Body of pancreas (tissue), 4 donors: ENCODE data around the gene DEPDC5. TPM values are rescaled to one million over a fixed set of nuclear protein-coding genes. Genes with fewer than 3 reads are reported as not detected.

Experiments
- ATAC-seq: fragments of 150-250 bp; one replicate; pipeline ENCODE4 v1.9.1; 2016
- DNase-seq, 4 donors: peaks; one replicate each; pipeline ENCODE4 v3.0.0-alpha.2; 2019
- H3K27ac ChIP-seq, 4 donors: fragments of 200-600 bp; sonication (generic); 1 replicate in 3 of 4; 2 replicates in 1 of 4; pipeline versions ENCODE4 v1.5.1 to v1.6.1; 2016 to 2019; ENCODE audit warnings: mild to moderate bottlenecking in 1 of 4, mixed read lengths in 1 of 4, moderate library complexity in 1 of 4
- H3K27me3 ChIP-seq, 2 donors: fragments of 200-600 bp; sonication (generic); one replicate each; pipeline ENCODE4 v1.6.0; 2016; ENCODE audit warnings: mild to moderate bottlenecking in 1 of 2
- H3K36me3 ChIP-seq, 2 donors: fragments of 200-600 bp; sonication (generic); replicated peaks in 1 of 2; 2 replicates each; pipeline ENCODE4 v1.5.1; 2016; ENCODE audit warnings: low read depth in 2 of 2; ENCODE audit not compliant: insufficient read depth in 1 of 2
- H3K4me1 ChIP-seq: fragments of 200-600 bp; sonication (generic); one replicate; pipeline ENCODE4 v1.6.0; 2016
- H3K4me3 ChIP-seq, 2 donors: fragments of 200-600 bp; sonication (generic); 1 replicate in 1 of 2; 2 replicates in 1 of 2; pipeline ENCODE4 v1.5.1; 2016 to 2019
- H3K9me3 ChIP-seq, 3 donors: fragments of 200-600 bp; sonication (generic); 1 replicate in 2 of 3; 2 replicates in 1 of 3; pipeline ENCODE4 v1.5.1; 2016
- POLR2A ChIP-seq, 3 donors: fragments of 450-650 bp; IDR thresholded peaks; one replicate each; pipeline ENCODE4 v1.6.1; 2016; ENCODE audit warnings: antibody characterized with exemption in 3 of 3, mild to moderate bottlenecking in 2 of 3
- WGBS, 2 donors: methylation state at CpG; one replicate each; pipeline ENCODE4 v1.1.5; 2017; 5-methylcytosine and 5-hydroxymethylcytosine counted together
- intact Hi-C: fragments of 100-400 bp; cut with DNase I; formaldehyde crosslinking; loops from one replicate; pipeline ENCODE4 v1.15.1; 2023
- total RNA-seq, 2 donors: library from RNA; depleted of rRNA; stranded (reverse); fragments of >200 nt; gene quantifications; one replicate each; pipeline ENCODE4 v1.1.0, GENCODE V29; 2016
- TF ChIP-seq, protein P1 (sequence below), 7 experiments: fragments of 450-650 bp in 4 of 7; fragments of 200-600 bp in 3 of 7; sonication (generic) in 3 of 7; IDR thresholded peaks; one replicate each; pipeline ENCODE4 v1.5.1; 2016 to 2019; ENCODE audit warnings: antibody characterized with exemption in 7 of 7

DEPDC5 gene
- total RNA-seq, 2 donors from 2014 or later, result 21.4 to 40.0 TPM

DNA sequence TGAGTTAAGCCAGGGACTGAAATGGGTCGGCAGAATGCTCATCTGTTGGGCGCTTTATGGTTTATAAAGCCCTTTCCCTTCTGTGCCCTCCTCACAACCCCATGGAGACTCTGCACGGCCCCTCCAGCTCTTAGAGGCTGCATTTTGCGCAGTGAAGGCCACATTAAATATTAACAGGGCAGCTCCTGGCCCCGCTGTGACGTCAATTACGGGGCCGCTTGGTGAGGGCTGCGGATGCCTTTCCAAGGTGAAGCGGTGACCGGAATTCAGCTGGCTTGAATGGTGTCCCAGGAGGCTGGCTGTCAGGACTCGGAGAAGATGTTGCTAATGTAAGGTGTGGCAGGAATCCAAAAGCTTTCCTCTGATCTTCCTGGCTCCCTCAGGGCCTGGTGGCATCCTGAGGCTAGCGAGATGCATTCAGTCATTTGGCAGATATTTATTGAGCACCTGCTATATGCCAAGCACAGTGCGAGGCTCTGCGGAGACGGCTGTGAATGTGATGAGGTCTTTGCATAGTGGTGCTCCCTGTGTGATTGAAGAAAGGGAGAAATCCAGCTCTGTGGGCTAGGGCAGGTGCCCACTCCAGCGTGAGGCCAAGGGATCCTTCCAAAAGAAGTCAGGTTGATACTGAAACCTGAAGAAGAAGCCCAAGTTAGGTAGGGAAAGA is 180.1 kb downstream of the DEPDC5 start:
- Histone ChIP-seq H3K27me3 (no peaks in the 10 kb centered on the region), H3K4me1 (no peaks in the 10 kb centered on the region), H3K9me3 (no peaks in the 10 kb centered on the region), H3K4me3 (no peak overlapping the region), H3K27ac (no peak overlapping the region), H3K36me3 (no peaks in the 10 kb centered on the region)
- intact Hi-C loops, result no loop called here
- TF ChIP-seq, protein P1, sequence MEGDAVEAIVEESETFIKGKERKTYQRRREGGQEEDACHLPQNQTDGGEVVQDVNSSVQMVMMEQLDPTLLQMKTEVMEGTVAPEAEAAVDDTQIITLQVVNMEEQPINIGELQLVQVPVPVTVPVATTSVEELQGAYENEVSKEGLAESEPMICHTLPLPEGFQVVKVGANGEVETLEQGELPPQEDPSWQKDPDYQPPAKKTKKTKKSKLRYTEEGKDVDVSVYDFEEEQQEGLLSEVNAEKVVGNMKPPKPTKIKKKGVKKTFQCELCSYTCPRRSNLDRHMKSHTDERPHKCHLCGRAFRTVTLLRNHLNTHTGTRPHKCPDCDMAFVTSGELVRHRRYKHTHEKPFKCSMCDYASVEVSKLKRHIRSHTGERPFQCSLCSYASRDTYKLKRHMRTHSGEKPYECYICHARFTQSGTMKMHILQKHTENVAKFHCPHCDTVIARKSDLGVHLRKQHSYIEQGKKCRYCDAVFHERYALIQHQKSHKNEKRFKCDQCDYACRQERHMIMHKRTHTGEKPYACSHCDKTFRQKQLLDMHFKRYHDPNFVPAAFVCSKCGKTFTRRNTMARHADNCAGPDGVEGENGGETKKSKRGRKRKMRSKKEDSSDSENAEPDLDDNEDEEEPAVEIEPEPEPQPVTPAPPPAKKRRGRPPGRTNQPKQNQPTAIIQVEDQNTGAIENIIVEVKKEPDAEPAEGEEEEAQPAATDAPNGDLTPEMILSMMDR (IDR thresholded peaks at IDR 0.05), result no peak
- TF ChIP-seq POLR2A (IDR thresholded peaks at IDR 0.05), result no peak
- DNase-seq, result peak in 3 of 4 donors; percentile 25 to 38 (median 34)
- 48 to 63% methylated on average over 15 to 17 of the region's 17 CpGs for WGBS, 2 donors
- ATAC-seq, result peak; percentile 74

GRCh38 chr22:31935961-31936635 is 182.3 kb downstream of the DEPDC5 start:
- H3K4me1 ChIP-seq, result no peaks in the 10 kb centered on the region
- H3K36me3 ChIP-seq, result no peaks in the 10 kb centered on the region
- no peak overlapping the region for H3K4me3 ChIP-seq
- intact Hi-C loops, result no loop called here
- 75 to 78% methylated on average over 4 of the region's 4 CpGs for WGBS, 2 donors
- H3K27me3 ChIP-seq, result no peaks in the 10 kb centered on the region
- TF ChIP-seq POLR2A (IDR thresholded peaks at IDR 0.05), result no peak
- ATAC-seq, result no peak
- no peaks in the 10 kb centered on the region for H3K9me3 ChIP-seq
- H3K27ac ChIP-seq, result no peak overlapping the region
- DNase-seq, result no peak

DNA sequence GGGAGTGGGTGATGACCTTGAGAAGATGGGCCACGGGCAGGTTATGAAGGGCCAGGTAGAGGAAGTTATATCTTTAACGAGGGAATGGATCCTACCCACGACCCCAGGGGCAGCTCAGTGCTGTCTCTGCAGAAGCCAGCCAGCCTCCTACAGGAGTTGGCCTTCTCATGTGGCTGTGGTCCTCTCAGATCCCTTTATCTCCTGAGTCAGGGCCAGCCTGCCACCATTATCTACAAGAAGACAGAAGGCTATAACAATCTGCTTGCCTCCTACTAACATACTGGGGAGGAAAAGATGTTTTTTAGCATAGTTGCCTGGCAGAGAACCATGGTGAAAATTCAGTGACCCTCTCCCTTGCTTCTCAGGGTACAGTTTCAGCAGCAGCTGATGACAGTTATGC is 183.5 kb downstream of the DEPDC5 start:
- H3K27me3 ChIP-seq, result no peaks in the 10 kb centered on the region
- 63 to 64% methylated on average over 3 of the region's 3 CpGs for WGBS, 2 donors
- ATAC-seq, result no peak

DNA sequence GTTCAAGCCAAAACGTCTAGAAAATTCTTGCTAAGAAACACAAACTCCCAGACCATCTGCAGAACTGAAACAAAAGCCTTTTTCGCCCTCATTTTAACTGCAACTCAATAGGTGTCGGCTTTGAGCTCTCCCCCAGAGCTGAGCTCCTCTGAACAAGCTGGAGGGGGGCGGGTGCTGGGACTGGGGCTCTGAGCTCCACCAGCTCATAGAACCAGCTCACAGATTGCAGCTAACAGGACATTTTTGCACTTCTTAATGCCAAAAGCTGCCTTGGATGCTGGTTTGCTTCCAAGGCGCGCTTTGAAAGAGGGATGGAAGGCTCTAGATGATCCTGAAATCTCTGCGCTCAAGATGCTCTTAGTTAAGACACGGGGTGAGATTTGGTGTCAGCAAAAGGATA is 184.5 kb downstream of the DEPDC5 start:
- 77 to 80% methylated on average over 8 of the region's 8 CpGs for WGBS, 2 donors
- intact Hi-C loops, result no loop called here
- DNase-seq (no peak), ATAC-seq (no peak)
- Histone ChIP-seq H3K4me3 (no peak overlapping the region), H3K27ac (no peak overlapping the region), H3K27me3 (no peaks in the 10 kb centered on the region), H3K4me1 (peaks cover 1% of the 10 kb centered on the region), H3K36me3 (no peaks in the 10 kb centered on the region), H3K9me3 (no peaks in the 10 kb centered on the region)
- no peak for TF ChIP-seq POLR2A (IDR thresholded peaks at IDR 0.05)
- TF ChIP-seq, protein P1 (IDR thresholded peaks at IDR 0.05), result no peak

More for the DNA sequence above, 183.5 kb downstream of the DEPDC5 start:
- DNase-seq, result no peak
- Histone ChIP-seq H3K9me3 (no peaks in the 10 kb centered on the region), H3K27ac (no peak overlapping the region), H3K4me3 (no peak overlapping the region), H3K4me1 (no peaks in the 10 kb centered on the region), H3K36me3 (no peaks in the 10 kb centered on the region)
- TF ChIP-seq, protein P1 (IDR thresholded peaks at IDR 0.05), result no peak
- no peak for TF ChIP-seq POLR2A (IDR thresholded peaks at IDR 0.05)
- intact Hi-C loops, result no loop called here

DNA sequence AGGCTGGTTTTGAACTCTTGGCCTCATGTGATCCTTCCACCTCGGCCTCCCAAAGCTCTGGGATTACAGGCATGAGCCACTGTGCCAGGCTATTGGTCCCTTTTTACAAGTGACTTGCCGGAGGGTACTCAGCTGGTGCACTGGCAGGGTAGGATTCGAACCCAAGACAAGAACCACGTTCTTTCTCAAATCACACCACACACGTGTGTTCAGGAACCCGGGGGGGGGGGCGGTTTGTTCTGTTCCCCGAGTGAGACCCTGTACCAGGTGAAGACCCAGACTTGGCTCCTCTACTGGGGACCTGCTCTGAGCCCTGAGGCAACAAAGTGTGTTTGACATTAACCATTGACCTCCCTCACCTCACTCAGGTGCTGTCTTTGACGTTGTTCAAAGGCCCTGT is 186.7 kb downstream of the DEPDC5 start:
- Histone ChIP-seq H3K9me3 (no peaks in the 10 kb centered on the region), H3K4me1 (peaks cover 6% of the 10 kb centered on the region), H3K27ac (no peak overlapping the region), H3K36me3 (no peaks in the 10 kb centered on the region), H3K4me3 (no peak overlapping the region), H3K27me3 (no peaks in the 10 kb centered on the region)
- intact Hi-C loops, result no loop called here
- TF ChIP-seq, protein P1 (IDR thresholded peaks at IDR 0.05), result no peak
- no peak for TF ChIP-seq POLR2A (IDR thresholded peaks at IDR 0.05)
- no peak for DNase-seq
- 54 to 68% methylated on average over 8 to 9 of the region's 9 CpGs for WGBS, 2 donors
- ATAC-seq, result no peak
